Uterus (tissue), 2 donors: ENCODE data around the gene CHADL.

Experiments used
- CTCF ChIP-seq, 4 experiments: fragments of 200-600 bp in 2 of 4; fragments of 450-650 bp in 2 of 4; sonication (generic) in 2 of 4; IDR thresholded peaks; one replicate each; pipeline ENCODE4 v1.5.1; 2016 to 2019; ENCODE audit warnings: antibody characterized with exemption in 4 of 4, mild to moderate bottlenecking in 2 of 4, moderate library complexity in 1 of 4
- POLR2A ChIP-seq, 2 donors: fragments of 450-650 bp; IDR thresholded peaks; one replicate each; pipeline ENCODE4 v1.6.1; 2016; ENCODE audit warnings: antibody characterized with exemption in 2 of 2, mild to moderate bottlenecking in 1 of 2, moderate library complexity in 1 of 2

GRCh38 chr22:41237707-41238569, 2.8 kb downstream of the CHADL start:
- TF ChIP-seq CTCF (IDR thresholded peaks at IDR 0.05) (peak in 3 of 4 experiments; percentile 53 to 57 (median 54)), POLR2A (IDR thresholded peaks at IDR 0.05) (no peak)
